Vagina (tissue), 2 donors: ENCODE data around the gene JAK1. TPM values are rescaled to one million over a fixed set of nuclear protein-coding genes. Genes with fewer than 3 reads are reported as not detected.
A peak's percentile ranks its signal among the peaks of the same experiment; 100 is the strongest.

Experiments
- DNase-seq, 2 donors: peaks; one replicate each; pipeline ENCODE4 v3.0.0-alpha.2; 2017; ENCODE audit errors: extremely low spot score in 2 of 2
- H3K27ac ChIP-seq: fragments of 200-600 bp; sonication (generic); one replicate; pipeline ENCODE4 v1.5.1; 2019
- H3K27me3 ChIP-seq: fragments of 200-600 bp; sonication (generic); one replicate; pipeline ENCODE4 v1.5.1; 2019
- H3K36me3 ChIP-seq, 2 donors: fragments of 200-600 bp; sonication (generic); one replicate each; pipeline ENCODE4 v1.5.1; 2017 to 2019
- H3K4me1 ChIP-seq: fragments of 200-600 bp; sonication (generic); one replicate; pipeline ENCODE4 v1.5.1; 2019
- H3K4me3 ChIP-seq, 2 donors: fragments of 200-600 bp; sonication (generic); 1 replicate in 1 of 2; 2 replicates in 1 of 2; pipeline ENCODE4 v1.5.1; 2016 to 2019
- H3K9me3 ChIP-seq: fragments of 200-600 bp; sonication (generic); one replicate; pipeline ENCODE4 v1.5.1; 2019
- POLR2A ChIP-seq, 2 donors: fragments of 450-650 bp; IDR thresholded peaks; one replicate each; pipeline ENCODE4 v1.6.1; 2017; ENCODE audit warnings: antibody characterized with exemption in 2 of 2, mild to moderate bottlenecking in 2 of 2, moderate library complexity in 2 of 2
- POLR2AphosphoS5 ChIP-seq, 2 donors: sonication (generic); formaldehyde crosslinking; IDR thresholded peaks; one replicate each; pipeline ENCODE4 v1.9.0; 2017; ENCODE audit warnings: antibody characterized with exemption in 2 of 2, mild to moderate bottlenecking in 2 of 2, low read depth in 1 of 2; ENCODE audit not compliant: insufficient read depth in 1 of 2
- intact Hi-C: fragments of 100-400 bp; cut with DNase I; formaldehyde crosslinking; loops from one replicate; pipeline ENCODE4 v1.15.1; 2023
- total RNA-seq: library from RNA; depleted of rRNA; stranded (reverse); fragments of >200 nt; gene quantifications from one replicate; pipeline ENCODE4 v1.2.3, GENCODE V29; 2016
- TF ChIP-seq, protein P1 (sequence below), 3 experiments: fragments of 450-650 bp in 2 of 3; fragments of 200-600 bp in 1 of 3; sonication (generic) in 1 of 3; IDR thresholded peaks; one replicate each; pipeline ENCODE4 v1.5.1; 2017 to 2019; ENCODE audit warnings: antibody characterized with exemption in 3 of 3, mild to moderate bottlenecking in 2 of 3, moderate library complexity in 2 of 3

JAK1 gene
- total RNA-seq, 1 donor from 2014 or later: 93.3 TPM

DNA sequence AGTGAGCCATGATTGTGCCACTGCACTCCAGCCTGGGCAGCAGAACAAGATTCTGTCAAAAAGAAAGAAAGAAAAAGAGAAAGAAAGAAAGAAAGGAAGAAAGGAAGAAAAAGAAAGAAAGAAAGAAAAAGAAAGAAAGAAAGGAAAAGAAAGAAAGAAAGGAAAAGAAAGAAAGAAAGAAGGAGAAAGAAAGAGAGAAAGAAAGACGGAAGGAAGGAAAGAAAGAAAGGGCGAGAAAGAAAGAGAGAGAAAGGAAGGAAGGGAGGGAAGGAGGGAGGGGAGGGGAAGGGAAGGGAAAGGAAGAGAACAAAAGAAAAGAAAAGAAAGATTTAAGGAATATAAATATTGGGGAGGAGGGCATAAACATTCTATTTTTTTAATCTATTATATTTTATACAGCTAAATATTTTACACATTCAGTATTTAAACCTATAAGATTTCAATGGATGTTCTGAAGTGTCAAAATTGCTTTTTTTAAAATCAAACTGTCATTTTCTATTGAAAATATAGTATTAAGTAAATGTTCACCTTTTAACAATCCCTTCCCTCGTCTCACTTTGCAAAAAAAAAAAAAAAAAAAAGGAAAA, 6.8 kb upstream of the JAK1 start:
- H3K9me3 ChIP-seq: no peaks in the 10 kb centered on the region
- intact Hi-C loops: no loop called here
- no peak for TF ChIP-seq POLR2AphosphoS5 (IDR thresholded peaks at IDR 0.05; ENCODE audit: insufficient read depth in 1 of 2, low read depth in 1 of 2)
- TF ChIP-seq POLR2A (IDR thresholded peaks at IDR 0.05): no peak
- TF ChIP-seq, protein P1, sequence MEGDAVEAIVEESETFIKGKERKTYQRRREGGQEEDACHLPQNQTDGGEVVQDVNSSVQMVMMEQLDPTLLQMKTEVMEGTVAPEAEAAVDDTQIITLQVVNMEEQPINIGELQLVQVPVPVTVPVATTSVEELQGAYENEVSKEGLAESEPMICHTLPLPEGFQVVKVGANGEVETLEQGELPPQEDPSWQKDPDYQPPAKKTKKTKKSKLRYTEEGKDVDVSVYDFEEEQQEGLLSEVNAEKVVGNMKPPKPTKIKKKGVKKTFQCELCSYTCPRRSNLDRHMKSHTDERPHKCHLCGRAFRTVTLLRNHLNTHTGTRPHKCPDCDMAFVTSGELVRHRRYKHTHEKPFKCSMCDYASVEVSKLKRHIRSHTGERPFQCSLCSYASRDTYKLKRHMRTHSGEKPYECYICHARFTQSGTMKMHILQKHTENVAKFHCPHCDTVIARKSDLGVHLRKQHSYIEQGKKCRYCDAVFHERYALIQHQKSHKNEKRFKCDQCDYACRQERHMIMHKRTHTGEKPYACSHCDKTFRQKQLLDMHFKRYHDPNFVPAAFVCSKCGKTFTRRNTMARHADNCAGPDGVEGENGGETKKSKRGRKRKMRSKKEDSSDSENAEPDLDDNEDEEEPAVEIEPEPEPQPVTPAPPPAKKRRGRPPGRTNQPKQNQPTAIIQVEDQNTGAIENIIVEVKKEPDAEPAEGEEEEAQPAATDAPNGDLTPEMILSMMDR (IDR thresholded peaks at IDR 0.05): no peak
- DNase-seq: no peak
- no peaks in the 10 kb centered on the region for H3K36me3 ChIP-seq
- no peaks in the 10 kb centered on the region for H3K27me3 ChIP-seq
- H3K4me3 ChIP-seq: no peak overlapping the region
- H3K27ac ChIP-seq: no peak overlapping the region
- H3K4me1 ChIP-seq: no peaks in the 10 kb centered on the region

- intact Hi-C loops: no loop called here
- DNase-seq: peak in 1 of 2 donors; percentile 81
These were observed 3.1 kb upstream of the JAK1 start for GRCh38 chr1:64969305-64970046.

DNA sequence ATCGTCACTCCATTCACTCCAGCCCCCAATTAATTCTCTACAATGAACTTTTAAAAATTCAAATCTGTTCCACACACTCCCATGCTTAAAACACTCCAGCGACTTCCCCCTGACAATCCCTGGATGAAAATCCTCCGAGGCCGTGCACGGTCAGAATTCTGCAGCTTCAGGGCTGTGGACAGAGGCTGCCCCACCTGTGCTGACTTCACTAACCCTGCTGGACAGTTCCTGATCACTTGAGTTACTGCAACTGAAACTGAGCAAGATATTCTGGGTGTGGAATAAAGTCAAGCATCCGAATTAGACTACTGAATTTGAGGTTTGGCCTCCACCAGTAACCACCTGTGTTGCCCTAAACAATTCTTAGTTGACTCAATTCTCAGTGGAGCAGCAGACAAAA, 1.0 kb upstream of the JAK1 start:
- H3K27ac ChIP-seq: peak overlapping the region; percentile 98
- intact Hi-C loops: no loop called here
- TF ChIP-seq POLR2A (IDR thresholded peaks at IDR 0.05) (no peak), POLR2AphosphoS5 (IDR thresholded peaks at IDR 0.05; ENCODE audit: insufficient read depth in 1 of 2, low read depth in 1 of 2) (no peak)
- TF ChIP-seq, protein P1 (IDR thresholded peaks at IDR 0.05): no peak

More at GRCh38 chr1:64969305-64970046, 3.1 kb upstream of the JAK1 start:
- Histone ChIP-seq H3K9me3 (no peaks in the 10 kb centered on the region), H3K4me3 (no peak overlapping the region), H3K27ac (no peak overlapping the region), H3K36me3 (no peaks in the 10 kb centered on the region), H3K27me3 (no peaks in the 10 kb centered on the region), H3K4me1 (peaks cover 16% of the 10 kb centered on the region)
- no peak for TF ChIP-seq POLR2A (IDR thresholded peaks at IDR 0.05)
- TF ChIP-seq, protein P1 (IDR thresholded peaks at IDR 0.05): no peak
- no peak for TF ChIP-seq POLR2AphosphoS5 (IDR thresholded peaks at IDR 0.05; ENCODE audit: insufficient read depth in 1 of 2, low read depth in 1 of 2)

GRCh38 chr1:64965366-64966157, 787 bp downstream of the JAK1 start:
- H3K4me1 ChIP-seq: peaks cover 47% of the 10 kb centered on the region
- DNase-seq: no peak
- intact Hi-C loops: no loop called here

More for the DNA sequence above, 1.0 kb upstream of the JAK1 start:
- Histone ChIP-seq H3K36me3 (no peaks in the 10 kb centered on the region), H3K9me3 (no peaks in the 10 kb centered on the region), H3K27me3 (no peaks in the 10 kb centered on the region), H3K4me3 (no peak overlapping the region), H3K4me1 (peaks cover 29% of the 10 kb centered on the region)
- DNase-seq: no peak

More at GRCh38 chr1:64965366-64966157, 787 bp downstream of the JAK1 start:
- H3K36me3 ChIP-seq: no peaks in the 10 kb centered on the region
- no peaks in the 10 kb centered on the region for H3K9me3 ChIP-seq
- peak in 1 of 2 donors; percentile 65 for TF ChIP-seq POLR2AphosphoS5 (IDR thresholded peaks at IDR 0.05; ENCODE audit: insufficient read depth in 1 of 2, low read depth in 1 of 2)
- TF ChIP-seq, protein P1 (IDR thresholded peaks at IDR 0.05): no peak
- no peaks in the 10 kb centered on the region for H3K27me3 ChIP-seq
- H3K4me3 ChIP-seq: peak overlapping the region; percentile 94 to 99
- H3K27ac ChIP-seq: peak overlapping the region; percentile 98
